Progenitor cell of endocrine pancreas (in vitro differentiated cells): ENCODE data around the gene PRR5L. TPM values are rescaled to one million over a fixed set of nuclear protein-coding genes. Genes with fewer than 3 reads are reported as not detected.

Experiments
- DNase-seq: peaks from one replicate; pipeline ENCODE4 v3.0.0; 2021; ENCODE audit warnings: low spot score; ENCODE audit not compliant: unreplicated experiment
- H3K27ac Mint-ChIP-seq: 2 replicates; pipeline ENCODE4 v1.8.0; 2021; ENCODE audit warnings: mild to moderate bottlenecking, moderate library complexity, mixed read lengths
- H3K27me3 Mint-ChIP-seq: 2 replicates; pipeline ENCODE4 v1.8.0; 2021; ENCODE audit warnings: mixed read lengths
- H3K36me3 Mint-ChIP-seq: 2 replicates; pipeline ENCODE4 v1.8.0; 2022; ENCODE audit warnings: mixed read lengths; ENCODE audit not compliant: insufficient read depth
- H3K4me1 Mint-ChIP-seq: 2 replicates; pipeline ENCODE4 v1.8.0; 2021; ENCODE audit warnings: low read depth, mixed read lengths
- H3K4me3 Mint-ChIP-seq: 2 replicates; pipeline ENCODE4 v1.8.0; 2021; ENCODE audit warnings: low read depth, mild to moderate bottlenecking, moderate library complexity, mixed read lengths
- H3K9me3 Mint-ChIP-seq: 2 replicates; pipeline ENCODE4 v1.8.0; 2021; ENCODE audit warnings: low read depth, mixed read lengths
- CTCF ChIP-seq: fragments of 200-600 bp; sonication (generic); IDR thresholded peaks from one replicate; pipeline ENCODE4 v1.5.0; 2021; ENCODE audit warnings: antibody characterized with exemption, mild to moderate bottlenecking; ENCODE audit not compliant: unreplicated experiment
- total RNA-seq: library from RNA; stranded (reverse); gene quantifications from 2 replicates; pipeline ENCODE4 v1.2.1, GENCODE V29; 2021

The PRR5L gene
- total RNA-seq, 1 donor from 2014 or later: 1.7 TPM

- Mint-ChIP-seq H3K4me1 (no peaks in the 10 kb centered on the region), H3K36me3 (no peaks in the 10 kb centered on the region), H3K27ac (no peak overlapping the region), H3K4me3 (no peak overlapping the region), H3K9me3 (no peaks in the 10 kb centered on the region), H3K27me3 (peaks cover 12% of the 10 kb centered on the region)
- no peak for TF ChIP-seq CTCF
- no peak for DNase-seq
Measured at GRCh38 chr11:36385121-36385970, 89.3 kb downstream of the PRR5L start.

GRCh38 chr11:36386411-36386810 lies 90.3 kb downstream of the PRR5L start:
- Mint-ChIP-seq H3K4me1 (no peaks in the 10 kb centered on the region), H3K9me3 (no peaks in the 10 kb centered on the region), H3K27me3 (peaks cover 4% of the 10 kb centered on the region), H3K27ac (no peak overlapping the region), H3K36me3 (no peaks in the 10 kb centered on the region), H3K4me3 (no peak overlapping the region)
- DNase-seq: no peak
- TF ChIP-seq CTCF: no peak

GRCh38 chr11:36388071-36388470 lies 92.0 kb downstream of the PRR5L start:
- Mint-ChIP-seq H3K27ac (no peak overlapping the region), H3K4me3 (no peak overlapping the region), H3K27me3 (peaks cover 11% of the 10 kb centered on the region), H3K9me3 (no peaks in the 10 kb centered on the region), H3K4me1 (no peaks in the 10 kb centered on the region), H3K36me3 (no peaks in the 10 kb centered on the region)
- no peak for DNase-seq
- no peak for TF ChIP-seq CTCF

GRCh38 chr11:36388951-36389350 lies 92.9 kb downstream of the PRR5L start:
- Mint-ChIP-seq H3K27ac (no peak overlapping the region), H3K9me3 (no peaks in the 10 kb centered on the region), H3K4me3 (no peak overlapping the region), H3K27me3 (peaks cover 11% of the 10 kb centered on the region), H3K4me1 (no peaks in the 10 kb centered on the region), H3K36me3 (no peaks in the 10 kb centered on the region)
- TF ChIP-seq CTCF: no peak
- no peak for DNase-seq

- TF ChIP-seq CTCF: no peak
- no peaks in the 10 kb centered on the region for H3K4me1 Mint-ChIP-seq
- H3K4me3 Mint-ChIP-seq: no peak overlapping the region
- H3K9me3 Mint-ChIP-seq: no peaks in the 10 kb centered on the region
- no peak for DNase-seq
- no peak overlapping the region for H3K27ac Mint-ChIP-seq
- H3K27me3 Mint-ChIP-seq: peaks cover 11% of the 10 kb centered on the region
- no peaks in the 10 kb centered on the region for H3K36me3 Mint-ChIP-seq
Measured at GRCh38 chr11:36389811-36390210, 93.7 kb downstream of the PRR5L start.
